Measurements from ENCODE around the gene EFHC1. TPM values are rescaled to one million over a fixed set of nuclear protein-coding genes. Genes with fewer than 3 reads are reported as not detected.

EFHC1 gene
- total RNA-seq, 6 experiments from 2014 or later, result 3.6 to 10.4 (median 6.0) TPM

DNA sequence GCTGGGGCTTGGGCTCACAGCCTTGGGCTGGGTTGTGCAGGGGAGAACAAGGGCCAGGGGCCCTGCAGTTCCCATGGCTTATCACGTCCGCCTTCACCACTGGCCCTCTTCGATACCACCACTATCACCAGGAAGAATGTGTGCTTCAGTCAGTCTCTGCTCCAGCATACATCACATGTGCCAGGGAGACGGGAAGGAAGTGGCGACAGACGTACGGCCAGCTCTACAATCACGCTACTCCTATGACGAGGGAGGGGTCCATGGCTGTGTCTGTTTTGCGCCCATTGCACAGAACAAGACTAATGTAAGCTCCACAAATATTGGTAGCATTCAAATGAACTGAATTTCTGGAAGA lies 84.6 kb downstream of the EFHC1 start:
- Histone ChIP-seq H3K27me3 (no peaks in the 10 kb centered on the region), H3K27ac (no peak overlapping the region), H3K9me3 (no peaks in the 10 kb centered on the region), H3K4me1 (peaks cover 0 to 21% (median 0%) of the 10 kb centered on the region in 4 donors), H3K36me3 (peaks cover 0 to 46% (median 13%) of the 10 kb centered on the region in 4 donors), H3K4me3 (no peak overlapping the region)
- ATAC-seq, result peak in 2 of 4 donors; percentile 11 to 12
- DNase-seq, result no peak
- TF ChIP-seq, protein P1, sequence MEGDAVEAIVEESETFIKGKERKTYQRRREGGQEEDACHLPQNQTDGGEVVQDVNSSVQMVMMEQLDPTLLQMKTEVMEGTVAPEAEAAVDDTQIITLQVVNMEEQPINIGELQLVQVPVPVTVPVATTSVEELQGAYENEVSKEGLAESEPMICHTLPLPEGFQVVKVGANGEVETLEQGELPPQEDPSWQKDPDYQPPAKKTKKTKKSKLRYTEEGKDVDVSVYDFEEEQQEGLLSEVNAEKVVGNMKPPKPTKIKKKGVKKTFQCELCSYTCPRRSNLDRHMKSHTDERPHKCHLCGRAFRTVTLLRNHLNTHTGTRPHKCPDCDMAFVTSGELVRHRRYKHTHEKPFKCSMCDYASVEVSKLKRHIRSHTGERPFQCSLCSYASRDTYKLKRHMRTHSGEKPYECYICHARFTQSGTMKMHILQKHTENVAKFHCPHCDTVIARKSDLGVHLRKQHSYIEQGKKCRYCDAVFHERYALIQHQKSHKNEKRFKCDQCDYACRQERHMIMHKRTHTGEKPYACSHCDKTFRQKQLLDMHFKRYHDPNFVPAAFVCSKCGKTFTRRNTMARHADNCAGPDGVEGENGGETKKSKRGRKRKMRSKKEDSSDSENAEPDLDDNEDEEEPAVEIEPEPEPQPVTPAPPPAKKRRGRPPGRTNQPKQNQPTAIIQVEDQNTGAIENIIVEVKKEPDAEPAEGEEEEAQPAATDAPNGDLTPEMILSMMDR (IDR thresholded peaks at IDR 0.05), result no peak
- TF ChIP-seq POLR2A (IDR thresholded peaks at IDR 0.05), result no peak
- intact Hi-C loops (cut with DNase I), result no loop called here
- WGBS (ENCODE audit: insufficient coverage, low coverage, low lambda C conversion rate, missing lambda C conversion rate), result 67% methylated on average over 8 of the region's 10 CpGs

DNA sequence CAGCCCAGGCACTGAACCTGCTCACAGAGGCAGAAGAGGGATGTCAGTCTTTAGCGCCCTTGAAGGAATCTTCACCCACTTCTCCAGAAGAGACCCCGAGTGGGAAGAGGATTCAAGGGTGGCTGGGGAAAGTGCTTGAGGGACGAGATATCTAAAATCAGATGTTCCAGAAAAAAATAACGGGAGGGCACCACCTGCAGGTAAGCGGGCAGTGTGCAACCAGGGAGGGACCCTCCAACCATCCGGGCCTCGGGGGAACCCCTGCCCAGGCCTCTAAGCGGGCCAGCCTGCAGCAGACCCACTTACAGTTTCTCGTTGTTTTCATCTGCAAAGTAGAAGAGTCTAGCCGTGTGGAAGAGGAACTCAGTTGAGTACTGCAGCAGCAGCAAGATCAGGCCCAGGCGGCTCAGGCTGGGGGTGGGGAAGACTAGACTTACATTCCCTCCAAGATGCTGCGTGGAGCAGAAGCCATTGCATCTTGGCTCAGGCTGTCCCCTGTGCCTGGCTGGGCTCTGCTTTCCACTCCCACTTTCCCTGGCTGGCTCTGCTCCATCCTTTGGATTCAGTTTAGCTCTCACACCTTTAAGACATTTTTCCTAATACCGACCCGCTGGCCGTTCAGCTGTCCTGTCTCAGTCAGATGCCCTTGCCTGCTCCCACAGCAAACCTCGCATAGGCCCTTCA lies 85.7 kb downstream of the EFHC1 start:
- peaks cover 0 to 21% (median 0%) of the 10 kb centered on the region in 4 donors for H3K4me1 ChIP-seq
- TF ChIP-seq POLR2A (IDR thresholded peaks at IDR 0.05), result no peak
- TF ChIP-seq, protein P1 (IDR thresholded peaks at IDR 0.05), result no peak
- H3K4me3 ChIP-seq, result no peak overlapping the region
- intact Hi-C loops (cut with DNase I), result no loop called here
- H3K27me3 ChIP-seq, result no peaks in the 10 kb centered on the region
- no peak for ATAC-seq
- H3K27ac ChIP-seq, result no peak overlapping the region
- DNase-seq, result no peak
- 87% methylated on average over 10 of the region's 16 CpGs for WGBS (ENCODE audit: insufficient coverage, low coverage, low lambda C conversion rate, missing lambda C conversion rate)
- H3K36me3 ChIP-seq, result peaks cover 0 to 46% (median 14%) of the 10 kb centered on the region in 4 donors
- no peaks in the 10 kb centered on the region for H3K9me3 ChIP-seq

DNA sequence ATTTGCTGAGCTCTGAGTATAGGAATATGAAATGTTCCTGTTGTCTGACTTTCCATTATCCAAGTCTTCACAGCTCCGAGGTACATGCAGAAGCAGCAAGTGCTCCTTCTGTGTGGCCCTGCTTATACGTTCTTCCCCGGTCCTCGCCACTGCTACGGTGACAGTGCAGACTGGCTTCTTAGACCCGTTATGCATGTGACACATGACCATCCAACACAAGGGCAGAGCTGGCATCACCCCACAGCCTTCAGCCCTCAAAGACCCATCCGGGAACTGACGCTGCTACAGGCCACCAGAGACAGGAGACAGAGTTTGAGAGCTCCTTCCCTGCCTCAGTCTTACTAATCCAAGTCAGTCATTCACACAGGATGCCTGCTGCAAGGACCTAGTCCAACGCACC lies 86.3 kb downstream of the EFHC1 start:
- intact Hi-C loops (cut with DNase I), result no loop called here
- Histone ChIP-seq H3K4me1 (peaks cover 0 to 21% (median 0%) of the 10 kb centered on the region in 4 donors), H3K36me3 (peaks cover 0 to 46% (median 14%) of the 10 kb centered on the region in 4 donors), H3K4me3 (no peak overlapping the region), H3K27me3 (no peaks in the 10 kb centered on the region), H3K9me3 (no peaks in the 10 kb centered on the region), H3K27ac (no peak overlapping the region)
- DNase-seq (no peak), ATAC-seq (no peak)
- TF ChIP-seq, protein P1 (IDR thresholded peaks at IDR 0.05), result no peak
- no peak for TF ChIP-seq POLR2A (IDR thresholded peaks at IDR 0.05)
- 78% methylated on average over 6 of the region's 9 CpGs for WGBS (ENCODE audit: insufficient coverage, low coverage, low lambda C conversion rate, missing lambda C conversion rate)

- TF ChIP-seq POLR2A (IDR thresholded peaks at IDR 0.05), result no peak
- TF ChIP-seq, protein P1 (IDR thresholded peaks at IDR 0.05), result no peak
- H3K4me1 ChIP-seq, result peaks cover 0 to 21% (median 0%) of the 10 kb centered on the region in 4 donors
- no peak overlapping the region for H3K27ac ChIP-seq
- intact Hi-C loops (cut with DNase I), result no loop called here
- DNase-seq (no peak), ATAC-seq (peak in 2 of 4 donors; percentile 10 to 33)
- no peaks in the 10 kb centered on the region for H3K9me3 ChIP-seq
- H3K4me3 ChIP-seq, result no peak overlapping the region
- H3K36me3 ChIP-seq, result peaks cover 0 to 36% (median 10%) of the 10 kb centered on the region in 4 donors
- no peaks in the 10 kb centered on the region for H3K27me3 ChIP-seq
- WGBS (ENCODE audit: insufficient coverage, low coverage, low lambda C conversion rate, missing lambda C conversion rate), result 96% methylated on average over 3 of the region's 3 CpGs
These were observed 87.6 kb downstream of the EFHC1 start for GRCh38 chr6:52507557-52508260.
